Epithelial cell of esophagus (primary cell): Measurements from ENCODE around the gene PSTPIP2.

Experiments used
- DNase-seq: peaks from one replicate; pipeline ENCODE4 v3.0.0; 2010; ENCODE audit warnings: low read depth
- H3K4me3 ChIP-seq: 2 replicates; pipeline ENCODE4 v1.5.1; 2011; ENCODE audit warnings: mild to moderate bottlenecking, low read length, control low read depth
- TF ChIP-seq, protein P1 (sequence below): IDR thresholded peaks from 2 replicates; pipeline ENCODE4 v1.5.1; 2011; ENCODE audit warnings: low read depth, mild to moderate bottlenecking, low read length, control low read depth, inconsistent platforms; ENCODE audit not compliant: insufficient read depth; ENCODE audit errors: missing control alignments

The PSTPIP2 gene

DNA sequence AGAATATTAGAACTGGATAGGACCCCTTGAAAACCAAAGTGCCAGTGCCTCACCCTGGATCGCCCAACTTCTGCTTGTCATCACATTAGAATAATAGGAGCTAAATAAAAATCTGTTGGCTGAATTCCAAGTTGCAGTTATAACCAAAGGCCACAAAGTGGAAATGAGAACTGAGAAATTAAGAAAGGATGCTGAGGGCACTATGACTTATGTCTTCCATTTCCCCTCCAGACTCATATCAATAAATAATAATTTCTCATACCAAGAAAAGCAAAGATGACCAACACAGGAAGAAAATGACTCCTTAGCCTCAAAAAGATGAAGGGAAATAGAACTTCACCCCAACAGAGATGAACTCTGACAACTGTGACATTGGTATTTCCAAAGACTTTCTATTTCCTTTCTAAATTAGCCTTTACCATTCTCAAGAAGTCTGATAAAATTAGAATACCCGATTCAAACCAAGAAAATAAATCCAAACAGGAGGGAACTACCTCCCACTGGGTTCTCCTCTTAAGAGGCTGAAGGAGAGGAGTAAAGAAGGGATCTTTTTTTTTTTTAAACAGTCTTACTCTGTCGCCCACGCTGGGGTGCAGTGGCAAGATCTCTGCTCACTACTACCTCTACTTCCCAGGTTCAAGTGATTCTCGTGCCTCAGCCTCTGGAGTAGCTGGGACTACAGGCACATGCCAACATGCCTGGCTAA, 58.4 kb downstream of the PSTPIP2 start:
- H3K4me3 ChIP-seq = no peak overlapping the region
- DNase-seq = no peak
- TF ChIP-seq, protein P1, sequence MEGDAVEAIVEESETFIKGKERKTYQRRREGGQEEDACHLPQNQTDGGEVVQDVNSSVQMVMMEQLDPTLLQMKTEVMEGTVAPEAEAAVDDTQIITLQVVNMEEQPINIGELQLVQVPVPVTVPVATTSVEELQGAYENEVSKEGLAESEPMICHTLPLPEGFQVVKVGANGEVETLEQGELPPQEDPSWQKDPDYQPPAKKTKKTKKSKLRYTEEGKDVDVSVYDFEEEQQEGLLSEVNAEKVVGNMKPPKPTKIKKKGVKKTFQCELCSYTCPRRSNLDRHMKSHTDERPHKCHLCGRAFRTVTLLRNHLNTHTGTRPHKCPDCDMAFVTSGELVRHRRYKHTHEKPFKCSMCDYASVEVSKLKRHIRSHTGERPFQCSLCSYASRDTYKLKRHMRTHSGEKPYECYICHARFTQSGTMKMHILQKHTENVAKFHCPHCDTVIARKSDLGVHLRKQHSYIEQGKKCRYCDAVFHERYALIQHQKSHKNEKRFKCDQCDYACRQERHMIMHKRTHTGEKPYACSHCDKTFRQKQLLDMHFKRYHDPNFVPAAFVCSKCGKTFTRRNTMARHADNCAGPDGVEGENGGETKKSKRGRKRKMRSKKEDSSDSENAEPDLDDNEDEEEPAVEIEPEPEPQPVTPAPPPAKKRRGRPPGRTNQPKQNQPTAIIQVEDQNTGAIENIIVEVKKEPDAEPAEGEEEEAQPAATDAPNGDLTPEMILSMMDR = no peak

DNA sequence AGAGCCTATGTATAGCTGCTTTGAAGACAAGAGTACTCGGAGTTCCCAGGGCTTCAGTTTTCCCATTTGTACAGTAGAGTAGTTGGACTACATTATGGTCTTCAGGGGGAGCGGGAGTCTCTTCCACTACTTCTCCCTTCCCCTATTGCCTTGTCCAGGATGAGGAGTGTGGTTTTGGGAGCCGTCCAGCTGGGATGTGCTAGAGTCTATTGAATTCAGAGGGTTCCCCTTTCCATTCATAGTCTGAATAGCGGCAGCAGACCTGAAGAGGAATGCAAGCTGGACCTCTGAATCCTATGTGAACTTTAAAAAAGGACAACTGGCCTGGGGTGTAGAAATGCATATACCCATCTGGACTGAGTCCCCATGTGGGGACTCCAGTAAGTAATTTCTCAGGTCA, 61.4 kb downstream of the PSTPIP2 start:
- H3K4me3 ChIP-seq = no peak overlapping the region
- DNase-seq = no peak
- TF ChIP-seq, protein P1 = no peak

DNA sequence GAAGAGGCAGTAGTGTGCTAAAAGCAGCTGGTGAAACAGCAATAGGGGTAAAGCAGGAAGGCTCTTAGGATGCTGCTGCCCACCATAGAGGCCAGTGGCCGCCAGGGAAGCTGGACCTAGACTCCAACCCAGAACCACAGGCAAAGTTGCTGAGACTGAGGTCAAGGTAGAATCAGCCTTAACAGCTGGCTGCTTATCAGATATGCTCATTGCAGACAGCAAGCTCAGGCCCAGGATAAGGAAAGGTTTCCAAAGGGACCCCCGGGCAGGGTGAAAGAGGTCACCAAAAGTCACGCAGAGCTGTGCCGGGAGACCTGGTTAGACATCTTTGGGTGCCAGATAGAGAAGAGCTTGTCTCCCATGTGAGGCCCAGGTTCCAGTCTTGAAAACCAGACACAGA, 62.0 kb downstream of the PSTPIP2 start:
- DNase-seq = no peak
- H3K4me3 ChIP-seq = no peak overlapping the region
- TF ChIP-seq, protein P1 = no peak

DNA sequence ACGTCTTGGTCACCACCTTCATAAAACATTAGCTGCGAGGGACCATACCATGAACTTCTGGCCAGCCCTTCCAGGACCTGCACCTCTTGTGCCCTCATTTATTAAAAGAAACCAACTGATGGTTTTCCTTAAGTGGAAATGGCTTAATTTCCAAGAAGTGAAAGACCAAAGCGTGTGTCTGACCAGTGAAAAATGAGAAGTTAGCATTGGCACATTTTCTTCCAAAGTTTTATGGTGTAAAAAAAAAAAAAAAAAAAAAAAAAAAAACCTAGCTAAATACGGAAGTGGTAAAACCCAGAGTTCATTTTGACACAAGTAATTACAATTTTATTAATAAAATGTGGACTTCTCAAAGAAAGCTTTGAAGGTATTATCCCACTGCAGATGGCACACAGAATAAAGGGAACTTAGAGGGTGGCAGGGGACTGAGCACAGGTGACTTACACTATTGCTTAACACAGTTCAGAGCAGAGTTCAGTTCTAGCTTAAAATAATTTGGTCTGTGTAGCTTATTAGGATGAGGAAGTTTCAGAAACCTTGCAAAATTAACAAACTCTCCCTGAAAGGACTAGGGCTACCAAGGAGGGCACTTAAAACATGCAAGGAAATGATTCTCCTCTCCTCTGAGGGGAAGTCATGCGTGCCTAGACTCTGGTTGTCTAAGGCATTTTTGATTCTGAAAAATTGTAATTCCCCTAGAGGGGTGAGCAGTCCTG, 62.8 kb downstream of the PSTPIP2 start:
- H3K4me3 ChIP-seq = no peak overlapping the region
- TF ChIP-seq, protein P1 = no peak
- DNase-seq = no peak

DNA sequence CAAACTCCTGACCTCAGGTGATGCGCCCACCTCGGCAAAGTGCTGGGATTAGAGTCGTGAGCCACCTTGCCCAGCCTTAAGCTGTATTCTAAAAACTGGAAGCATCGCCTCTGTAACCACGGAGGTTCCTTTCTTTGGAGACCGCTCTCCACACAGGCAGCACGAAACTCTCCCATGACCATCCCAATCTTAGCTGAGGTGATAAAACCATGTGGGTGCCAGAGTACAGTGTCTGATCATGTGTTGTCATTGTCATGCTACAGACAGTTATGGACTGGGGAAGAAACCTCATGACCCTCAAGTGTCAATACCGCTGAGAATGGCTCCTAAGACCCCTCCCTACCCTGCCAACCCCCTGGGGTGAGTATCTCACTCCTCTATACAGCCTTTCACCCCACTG, 63.5 kb downstream of the PSTPIP2 start:
- H3K4me3 ChIP-seq = no peak overlapping the region
- no peak for DNase-seq
- TF ChIP-seq, protein P1 = no peak

DNA sequence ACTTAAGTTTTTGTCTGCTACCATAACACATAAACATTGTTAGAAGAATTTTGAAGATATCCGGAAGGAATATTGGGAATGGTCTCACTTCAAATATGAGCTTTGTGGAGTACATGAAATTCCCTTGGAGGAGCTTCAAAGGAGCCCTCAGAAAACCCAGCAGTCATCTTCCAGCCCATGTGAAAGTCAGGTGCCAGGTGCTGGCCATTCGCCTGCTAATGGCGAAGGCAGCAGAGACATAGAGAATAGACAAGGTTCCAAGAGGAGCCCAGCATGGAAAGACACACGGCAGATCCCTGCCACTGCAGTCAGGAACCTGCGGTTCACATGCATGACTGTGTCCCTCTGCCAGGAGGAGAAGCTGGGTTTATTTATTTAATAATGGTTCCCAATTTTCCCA, 64.9 kb downstream of the PSTPIP2 start:
- H3K4me3 ChIP-seq = no peak overlapping the region
- TF ChIP-seq, protein P1 = no peak
- DNase-seq = no peak
